GM10266 (cell line): Measurements from ENCODE around the gene ASB11.

Experiments
- DNase-seq: peaks from one replicate; pipeline ENCODE4 v3.0.0; 2012; ENCODE audit errors: extremely low spot score
- TF ChIP-seq, protein P1 (sequence below): IDR thresholded peaks from 2 replicates; pipeline ENCODE4 v1.5.1; 2012; ENCODE audit warnings: mild to moderate bottlenecking, low read depth; ENCODE audit not compliant: control insufficient read depth, insufficient read depth; ENCODE audit errors: missing control alignments

ASB11 gene

DNA sequence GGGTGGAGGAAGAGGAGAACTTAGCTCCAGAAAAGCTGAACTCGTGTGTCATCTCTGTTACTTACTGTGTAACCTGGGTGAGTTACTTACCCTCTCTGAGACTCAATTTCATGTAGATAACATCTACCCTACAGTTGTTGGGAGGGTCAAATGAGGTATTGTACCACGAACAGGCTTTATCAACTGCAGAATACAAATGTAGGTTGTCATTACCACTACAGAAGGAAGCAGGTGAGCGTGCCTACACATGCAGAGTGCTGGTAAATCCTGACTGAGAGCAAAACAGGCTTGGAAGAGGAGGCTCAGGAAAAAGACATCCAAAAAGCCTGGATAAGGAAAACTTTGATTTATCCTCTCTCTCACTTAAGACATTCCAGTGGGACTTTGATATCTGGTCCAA lies 12.7 kb upstream of the ASB11 start:
- no peak for DNase-seq
- TF ChIP-seq, protein P1, sequence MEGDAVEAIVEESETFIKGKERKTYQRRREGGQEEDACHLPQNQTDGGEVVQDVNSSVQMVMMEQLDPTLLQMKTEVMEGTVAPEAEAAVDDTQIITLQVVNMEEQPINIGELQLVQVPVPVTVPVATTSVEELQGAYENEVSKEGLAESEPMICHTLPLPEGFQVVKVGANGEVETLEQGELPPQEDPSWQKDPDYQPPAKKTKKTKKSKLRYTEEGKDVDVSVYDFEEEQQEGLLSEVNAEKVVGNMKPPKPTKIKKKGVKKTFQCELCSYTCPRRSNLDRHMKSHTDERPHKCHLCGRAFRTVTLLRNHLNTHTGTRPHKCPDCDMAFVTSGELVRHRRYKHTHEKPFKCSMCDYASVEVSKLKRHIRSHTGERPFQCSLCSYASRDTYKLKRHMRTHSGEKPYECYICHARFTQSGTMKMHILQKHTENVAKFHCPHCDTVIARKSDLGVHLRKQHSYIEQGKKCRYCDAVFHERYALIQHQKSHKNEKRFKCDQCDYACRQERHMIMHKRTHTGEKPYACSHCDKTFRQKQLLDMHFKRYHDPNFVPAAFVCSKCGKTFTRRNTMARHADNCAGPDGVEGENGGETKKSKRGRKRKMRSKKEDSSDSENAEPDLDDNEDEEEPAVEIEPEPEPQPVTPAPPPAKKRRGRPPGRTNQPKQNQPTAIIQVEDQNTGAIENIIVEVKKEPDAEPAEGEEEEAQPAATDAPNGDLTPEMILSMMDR: no peak

DNA sequence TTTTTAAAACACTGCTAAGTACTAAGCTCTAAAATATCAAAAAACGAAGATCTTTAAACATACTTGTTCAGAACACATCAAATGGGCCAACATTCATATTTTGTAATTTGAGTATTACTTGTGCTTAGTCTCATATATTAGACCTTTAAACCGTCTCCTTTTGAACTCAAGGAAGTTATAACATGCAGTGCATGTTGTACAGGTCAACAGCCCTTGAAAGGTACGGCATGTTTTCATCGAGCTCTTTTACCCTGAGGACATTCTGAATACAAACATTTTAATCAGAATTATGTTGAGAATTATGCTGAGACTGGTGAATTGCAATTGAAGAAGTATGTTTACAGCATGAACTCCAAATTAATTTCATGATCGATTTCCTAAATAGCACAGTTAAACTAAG lies 7.0 kb upstream of the ASB11 start:
- DNase-seq: no peak
- TF ChIP-seq, protein P1: no peak

DNA sequence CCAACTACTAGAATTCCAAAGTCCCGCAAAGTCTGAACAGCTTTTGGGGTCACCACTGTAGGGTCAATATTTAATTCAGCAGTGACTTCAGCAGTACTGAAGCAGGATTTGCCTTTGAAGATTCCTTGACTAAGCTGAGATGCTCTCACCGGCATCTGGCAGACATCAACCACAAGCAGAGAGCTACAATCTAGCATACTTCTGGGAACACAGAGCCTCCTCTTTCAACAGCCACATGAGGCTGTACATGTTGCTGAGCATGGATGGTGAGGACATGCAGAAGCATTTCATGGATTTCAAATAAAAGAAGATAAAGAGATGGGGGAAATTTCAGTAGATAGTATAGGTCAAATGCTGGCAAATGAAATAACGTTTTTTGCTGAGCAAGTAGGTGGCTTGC lies 6.6 kb upstream of the ASB11 start:
- TF ChIP-seq, protein P1: no peak
- DNase-seq: no peak

DNA sequence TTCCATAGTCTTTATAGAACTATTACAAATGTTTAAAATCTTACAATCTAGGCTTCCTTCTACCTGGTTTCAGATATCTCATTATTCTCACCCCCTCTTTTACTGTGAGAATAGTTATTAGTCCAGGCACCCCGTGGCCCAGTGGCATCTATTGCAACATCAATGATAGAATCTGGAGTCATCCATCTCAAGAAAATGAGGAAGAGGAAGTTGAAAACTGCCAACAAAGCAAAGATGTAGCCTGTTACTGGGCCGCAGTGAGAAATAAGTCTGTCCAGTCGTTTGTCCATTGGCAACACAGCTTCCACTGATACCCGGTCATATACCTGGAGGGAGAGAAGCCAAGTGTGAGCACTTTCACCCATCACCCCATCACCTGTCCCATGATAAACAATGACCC lies 6.0 kb upstream of the ASB11 start:
- no peak for DNase-seq
- TF ChIP-seq, protein P1: no peak

DNA sequence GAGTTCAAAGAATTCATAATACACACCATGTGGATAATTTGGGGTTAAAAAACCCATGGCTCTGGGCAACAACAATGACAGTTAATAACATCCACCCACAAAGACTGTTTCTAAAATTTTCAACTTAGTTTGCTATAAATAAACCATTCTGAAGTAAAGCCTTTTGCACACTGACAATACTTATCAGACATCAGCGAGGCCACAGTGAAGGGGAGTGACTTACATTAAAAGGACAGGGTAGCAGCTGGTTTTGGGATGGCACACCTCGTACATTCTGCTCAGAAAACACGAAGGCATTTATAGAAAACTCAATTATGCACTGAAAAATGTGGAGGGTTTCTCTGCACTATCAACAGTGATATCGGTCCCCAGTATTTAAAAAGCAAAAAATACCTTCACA lies 4.9 kb upstream of the ASB11 start:
- TF ChIP-seq, protein P1: no peak
- DNase-seq: no peak

DNA sequence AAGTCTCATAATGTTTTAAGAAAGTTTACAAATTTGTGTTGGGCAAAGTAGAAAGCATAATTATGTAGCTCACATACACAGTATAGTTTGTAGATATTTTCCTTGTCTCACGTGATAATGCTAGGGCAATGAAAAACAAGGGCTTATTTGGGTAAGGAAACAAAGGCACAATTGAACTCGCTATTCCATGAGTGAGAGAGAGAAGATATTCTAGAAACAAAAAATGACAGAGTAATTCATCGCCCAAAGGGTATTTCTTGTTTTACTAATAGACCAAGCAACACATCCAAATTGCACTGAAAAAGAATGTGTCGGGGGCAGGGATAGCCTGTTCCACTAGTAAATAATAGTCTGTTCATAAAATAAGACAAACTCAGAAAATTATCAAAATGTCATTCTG lies 3.6 kb upstream of the ASB11 start:
- TF ChIP-seq, protein P1: no peak
- DNase-seq: no peak

DNA sequence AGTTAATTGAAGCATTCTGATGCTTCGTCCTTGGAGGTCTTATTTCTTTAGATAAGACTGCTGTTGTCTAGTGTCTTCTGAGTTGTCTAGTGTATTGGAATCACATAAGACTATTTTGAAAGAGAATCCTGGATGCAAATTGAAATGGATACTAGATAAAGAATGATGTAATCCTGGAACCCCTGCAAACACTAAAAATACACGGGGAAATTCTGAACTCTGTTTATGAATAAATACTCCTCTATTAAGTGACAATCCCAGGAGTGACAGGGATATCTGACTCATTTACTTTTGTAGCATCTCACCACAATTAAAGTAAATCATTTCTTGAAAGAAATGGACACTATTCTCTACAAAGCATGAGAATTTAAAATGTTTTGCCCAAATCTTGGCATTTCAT lies 968 bp downstream of the ASB11 start:
- TF ChIP-seq, protein P1: no peak
- DNase-seq: no peak

DNA sequence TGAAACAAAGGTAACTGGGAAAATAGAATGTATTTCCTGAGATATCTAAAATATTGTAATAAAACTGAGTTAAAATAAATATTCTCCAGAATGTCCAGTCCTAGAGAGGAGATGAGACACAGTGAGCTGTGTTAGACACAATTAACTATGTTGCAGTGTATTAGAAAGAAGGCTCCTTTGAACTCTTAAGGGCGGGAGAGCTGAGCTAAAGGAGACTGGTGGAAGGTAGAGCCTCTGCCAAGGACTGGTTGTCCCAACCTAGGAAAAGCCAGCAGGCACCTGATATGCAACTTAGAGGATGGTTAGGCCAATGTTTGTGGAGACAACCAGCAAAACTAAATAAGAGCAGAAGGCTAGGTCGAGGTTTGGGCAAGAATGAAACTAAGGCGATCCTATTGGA lies 4.3 kb downstream of the ASB11 start:
- no peak for DNase-seq
- TF ChIP-seq, protein P1: no peak
